KMS-11 (cell line): ENCODE data around the gene NPB.

Source experiments
- H2AFZ ChIP-seq: fragments of 200-600 bp; sonication (generic); 2 replicates; pipeline ENCODE4 v1.6.1; 2016; ENCODE audit warnings: antibody characterized with exemption, mixed run types, low read depth
- H3K27ac ChIP-seq: fragments of 200-600 bp; sonication (generic); 2 replicates; pipeline ENCODE4 v1.6.1; 2016; ENCODE audit warnings: mild to moderate bottlenecking, mixed run types
- H3K27me3 ChIP-seq: fragments of 200-600 bp; sonication (generic); 2 replicates; pipeline ENCODE4 v1.6.1; 2017; ENCODE audit warnings: mild to moderate bottlenecking, low read depth, mixed run types, moderate library complexity; ENCODE audit not compliant: insufficient read depth
- H3K36me3 ChIP-seq: fragments of 200-600 bp; sonication (generic); 2 replicates; pipeline ENCODE4 v1.6.1; 2017; ENCODE audit warnings: mild to moderate bottlenecking, mixed run types; ENCODE audit not compliant: insufficient read depth
- H3K4me1 ChIP-seq: fragments of 200-600 bp; sonication (generic); 2 replicates; pipeline ENCODE4 v1.6.1; 2016; ENCODE audit warnings: mild to moderate bottlenecking, low read depth, mixed run types; ENCODE audit not compliant: poor library complexity, severe bottlenecking
- H3K4me2 ChIP-seq: fragments of 200-600 bp; sonication (generic); 2 replicates; pipeline ENCODE4 v1.7.0; 2016; ENCODE audit warnings: mild to moderate bottlenecking, mixed run types
- H3K4me3 ChIP-seq: fragments of 200-600 bp; sonication (generic); IDR thresholded peaks from 2 replicates; pipeline ENCODE4 v1.6.1; 2017; ENCODE audit warnings: low read depth, low read length, mixed read lengths; ENCODE audit not compliant: insufficient read depth
- H3K79me2 ChIP-seq: fragments of 200-600 bp; sonication (generic); 2 replicates; pipeline ENCODE4 v1.6.1; 2016; ENCODE audit warnings: low read depth, mixed run types; ENCODE audit not compliant: insufficient read depth
- H3K9ac ChIP-seq: fragments of 200-600 bp; sonication (generic); 2 replicates; pipeline ENCODE4 v1.6.1; 2016; ENCODE audit warnings: mild to moderate bottlenecking, mixed run types
- H4K20me1 ChIP-seq: fragments of 200-600 bp; sonication (generic); 2 replicates; pipeline ENCODE4 v1.6.1; 2016; ENCODE audit warnings: mild to moderate bottlenecking, mixed run types; ENCODE audit not compliant: insufficient read depth
- CTCF ChIP-seq: fragments of 200-600 bp; sonication (generic); conservative IDR thresholded peaks from 2 replicates; pipeline ENCODE4 v1.6.1; 2017; ENCODE audit warnings: low read depth, mild to moderate bottlenecking, antibody characterized with exemption, low read length, moderate library complexity, mixed read lengths

NPB gene

GRCh38 chr17:81884968-81885367 is 17.1 kb upstream of the NPB start:
- peaks cover 47% of the 10 kb centered on the region; the same call in 1 of the 2 replicates for H3K36me3 ChIP-seq
- TF ChIP-seq CTCF: no peak
- no peak overlapping the region for H3K4me2 ChIP-seq
- H3K79me2 ChIP-seq: peaks cover 48% of the 10 kb centered on the region
- H4K20me1 ChIP-seq: no peaks in the 10 kb centered on the region
- H3K27me3 ChIP-seq: no peaks in the 10 kb centered on the region
- H3K4me1 ChIP-seq: peaks cover 11% of the 10 kb centered on the region
- H3K9ac ChIP-seq: no peak overlapping the region
- H3K4me3 ChIP-seq: no peak overlapping the region
- no peak overlapping the region for H2AFZ ChIP-seq
- no peak overlapping the region for H3K27ac ChIP-seq

GRCh38 chr17:81885454-81885853 is 16.6 kb upstream of the NPB start:
- Histone ChIP-seq H4K20me1 (no peaks in the 10 kb centered on the region; the same call in 1 of the 2 replicates), H2AFZ (no peak overlapping the region), H3K27ac (no peak overlapping the region), H3K4me3 (no peak overlapping the region), H3K36me3 (peaks cover 47% of the 10 kb centered on the region; the same call in 1 of the 2 replicates), H3K4me2 (no peak overlapping the region), H3K27me3 (no peaks in the 10 kb centered on the region), H3K9ac (no peak overlapping the region), H3K4me1 (peaks cover 15% of the 10 kb centered on the region), H3K79me2 (peaks cover 52% of the 10 kb centered on the region)
- TF ChIP-seq CTCF: no peak

DNA sequence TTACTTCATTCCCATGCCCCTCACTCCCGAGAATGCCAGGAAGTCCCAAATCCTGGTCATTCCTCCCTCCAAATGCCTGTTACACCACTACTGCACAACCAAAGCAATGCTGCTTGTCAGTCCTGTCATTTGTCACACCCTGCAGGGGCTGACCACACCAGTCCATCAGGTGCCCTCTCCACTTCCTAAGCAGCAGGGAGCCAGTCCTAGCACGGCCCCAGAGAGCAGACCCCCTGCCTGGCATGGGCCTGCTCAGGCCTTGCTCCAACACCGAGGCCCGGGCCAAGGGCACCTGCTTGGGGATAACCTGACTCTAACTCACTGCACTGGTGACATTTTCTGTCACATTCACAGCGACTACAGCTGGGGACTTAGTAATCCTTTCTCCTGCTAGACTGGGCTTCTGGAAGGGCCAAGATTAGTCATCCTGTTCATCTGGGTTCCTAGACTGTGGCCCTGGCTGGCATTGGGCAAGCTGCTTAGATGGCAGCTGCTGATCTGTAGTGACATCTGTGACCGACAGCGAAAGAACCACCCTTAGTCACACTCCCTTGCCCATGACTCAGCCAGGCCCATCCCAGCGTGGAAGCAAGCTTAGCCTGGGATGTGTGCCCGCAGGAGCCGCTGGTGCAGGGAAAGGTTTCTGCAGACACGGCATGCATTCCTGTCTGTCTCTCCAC is 16.0 kb upstream of the NPB start:
- Histone ChIP-seq H3K4me3 (no peak overlapping the region), H3K27ac (no peak overlapping the region), H3K9ac (no peak overlapping the region), H3K27me3 (no peaks in the 10 kb centered on the region), H4K20me1 (no peaks in the 10 kb centered on the region; the same call in 1 of the 2 replicates), H3K4me1 (peaks cover 15% of the 10 kb centered on the region), H3K79me2 (peaks cover 58% of the 10 kb centered on the region), H2AFZ (no peak overlapping the region), H3K36me3 (peaks cover 44% of the 10 kb centered on the region; the same call in 1 of the 2 replicates), H3K4me2 (no peak overlapping the region)
- no peak for TF ChIP-seq CTCF

GRCh38 chr17:81888105-81888987 is 13.7 kb upstream of the NPB start:
- Histone ChIP-seq H3K27ac (no peak overlapping the region), H3K9ac (no peak overlapping the region), H4K20me1 (no peaks in the 10 kb centered on the region; the same call in 1 of the 2 replicates), H3K36me3 (peaks cover 39% of the 10 kb centered on the region; the same call in 1 of the 2 replicates), H3K79me2 (peaks cover 60% of the 10 kb centered on the region), H2AFZ (no peak overlapping the region), H3K27me3 (no peaks in the 10 kb centered on the region), H3K4me3 (no peak overlapping the region), H3K4me1 (peaks cover 22% of the 10 kb centered on the region), H3K4me2 (no peak overlapping the region)
- no peak for TF ChIP-seq CTCF
